ENCODE results near the gene LRRN2. TPM values are rescaled to one million over a fixed set of nuclear protein-coding genes. Genes with fewer than 3 reads are reported as not detected.

The LRRN2 gene
- polyA plus RNA-seq, 1 of the 3 experiments (the other 2 are of a cell fraction) = not detected

DNA sequence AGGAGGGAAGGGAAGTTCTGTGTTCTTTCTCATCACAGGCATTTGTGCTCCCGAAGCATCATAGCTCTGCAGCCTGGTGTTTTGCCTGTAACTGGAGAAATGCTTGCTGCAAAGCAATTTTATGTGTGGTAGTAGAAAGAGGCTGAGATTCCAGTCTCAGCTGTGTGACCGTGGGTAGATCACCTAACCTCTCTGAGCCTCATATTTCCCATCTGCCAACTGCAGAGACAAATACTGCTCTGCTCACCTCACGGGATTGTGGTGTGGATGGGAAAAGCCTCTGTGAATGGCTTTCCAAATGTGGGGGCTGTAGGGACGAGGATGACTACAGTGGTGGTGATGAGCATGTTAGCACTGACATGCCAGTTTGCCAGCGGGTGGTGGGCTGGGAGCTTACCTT, 85.3 kb downstream of the LRRN2 start (continued):
- TF ChIP-seq, protein P1, sequence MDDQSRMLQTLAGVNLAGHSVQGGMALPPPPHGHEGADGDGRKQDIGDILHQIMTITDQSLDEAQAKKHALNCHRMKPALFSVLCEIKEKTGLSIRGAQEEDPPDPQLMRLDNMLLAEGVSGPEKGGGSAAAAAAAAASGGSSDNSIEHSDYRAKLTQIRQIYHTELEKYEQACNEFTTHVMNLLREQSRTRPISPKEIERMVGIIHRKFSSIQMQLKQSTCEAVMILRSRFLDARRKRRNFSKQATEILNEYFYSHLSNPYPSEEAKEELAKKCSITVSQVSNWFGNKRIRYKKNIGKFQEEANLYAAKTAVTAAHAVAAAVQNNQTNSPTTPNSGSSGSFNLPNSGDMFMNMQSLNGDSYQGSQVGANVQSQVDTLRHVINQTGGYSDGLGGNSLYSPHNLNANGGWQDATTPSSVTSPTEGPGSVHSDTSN (IDR thresholded peaks at IDR 0.05) = no peak
- no peak for TF ChIP-seq NRF1 (IDR thresholded peaks at IDR 0.05; ENCODE audit: low read depth, low read length)

DNA sequence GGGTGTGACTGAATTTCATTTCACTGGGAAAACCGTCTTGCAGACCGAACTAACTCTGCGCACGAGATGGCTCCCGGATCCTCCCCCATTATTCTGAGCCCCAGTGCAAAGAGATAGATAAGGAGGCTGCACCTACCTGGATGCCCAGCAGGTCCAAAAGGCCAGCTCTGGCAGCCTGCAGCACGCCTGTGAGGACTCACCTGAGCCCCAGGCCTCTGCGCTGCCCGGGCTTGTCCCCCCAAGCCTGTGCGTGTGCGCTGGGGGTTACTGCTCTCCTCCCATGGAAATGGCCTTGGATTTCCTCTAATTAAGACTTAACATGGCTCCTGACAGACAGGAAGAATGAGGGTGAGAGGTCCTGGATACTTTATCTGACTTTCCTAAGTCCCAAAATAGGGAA, 85.9 kb downstream of the LRRN2 start:
- Histone ChIP-seq H3K4me1 (ENCODE audit: control insufficient read depth in 1 of 2, insufficient read depth in 2 of 2, low read depth in 1 of 2, low read length in 1 of 2) (no peaks in the 10 kb centered on the region), H3K4me2 (no peak overlapping the region), H3K9me2 (no peaks in the 10 kb centered on the region), H3F3A (replicated peaks; ENCODE audit: insufficient read depth) (no peaks in the 10 kb centered on the region), H4K20me1 (ENCODE audit: insufficient read depth) (no peaks in the 10 kb centered on the region), H2AFZ (ENCODE audit: low read depth) (no peak overlapping the region), H3K27ac (ENCODE audit: low read depth in 2 of 2, low read length in 1 of 2) (no peak overlapping the region), H3K36me3 (replicated peaks in 1 of 2; ENCODE audit: control insufficient read depth in 1 of 2, insufficient read depth in 2 of 2, low read length in 1 of 2) (no peaks in the 10 kb centered on the region), H3K4me3 (ENCODE audit: low read depth in 2 of 2, low read length in 1 of 2) (no peak overlapping the region), H3K27me3 (ENCODE audit: insufficient read depth) (no peaks in the 10 kb centered on the region; the same call in 1 of the 2 replicates), H3K9ac (no peak overlapping the region), H3K79me2 (ENCODE audit: insufficient read depth) (no peaks in the 10 kb centered on the region), H3K9me3 (no peaks in the 10 kb centered on the region)
- WGBS (ENCODE audit: low lambda C conversion rate) = 78% methylated on average over 9 of the region's 10 CpGs
- POLR2A ChIA-PET = no interaction called here
- TF ChIP-seq FOXJ3 (CRISPR knock-in tag; IDR thresholded peaks at IDR 0.05) = no peak
- TF ChIP-seq, protein P2, sequence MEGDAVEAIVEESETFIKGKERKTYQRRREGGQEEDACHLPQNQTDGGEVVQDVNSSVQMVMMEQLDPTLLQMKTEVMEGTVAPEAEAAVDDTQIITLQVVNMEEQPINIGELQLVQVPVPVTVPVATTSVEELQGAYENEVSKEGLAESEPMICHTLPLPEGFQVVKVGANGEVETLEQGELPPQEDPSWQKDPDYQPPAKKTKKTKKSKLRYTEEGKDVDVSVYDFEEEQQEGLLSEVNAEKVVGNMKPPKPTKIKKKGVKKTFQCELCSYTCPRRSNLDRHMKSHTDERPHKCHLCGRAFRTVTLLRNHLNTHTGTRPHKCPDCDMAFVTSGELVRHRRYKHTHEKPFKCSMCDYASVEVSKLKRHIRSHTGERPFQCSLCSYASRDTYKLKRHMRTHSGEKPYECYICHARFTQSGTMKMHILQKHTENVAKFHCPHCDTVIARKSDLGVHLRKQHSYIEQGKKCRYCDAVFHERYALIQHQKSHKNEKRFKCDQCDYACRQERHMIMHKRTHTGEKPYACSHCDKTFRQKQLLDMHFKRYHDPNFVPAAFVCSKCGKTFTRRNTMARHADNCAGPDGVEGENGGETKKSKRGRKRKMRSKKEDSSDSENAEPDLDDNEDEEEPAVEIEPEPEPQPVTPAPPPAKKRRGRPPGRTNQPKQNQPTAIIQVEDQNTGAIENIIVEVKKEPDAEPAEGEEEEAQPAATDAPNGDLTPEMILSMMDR (IDR thresholded peaks at IDR 0.05) = no peak
- no peak for TF ChIP-seq RAD21 (IDR thresholded peaks at IDR 0.05; ENCODE audit: low read length)
- TF ChIP-seq POLR2AphosphoS5 (IDR thresholded peaks at IDR 0.05; ENCODE audit: low read depth, low read length) = no peak
- TF ChIP-seq ELF1 (IDR thresholded peaks at IDR 0.05) = no peak
- TF ChIP-seq EP300 (IDR thresholded peaks at IDR 0.05; ENCODE audit: borderline replicate concordance in 1 of 2, low read depth in 1 of 2, low read length in 1 of 2) = no peak
- TF ChIP-seq SIN3A (IDR thresholded peaks at IDR 0.05; ENCODE audit: borderline replicate concordance, low read depth, low read length) = no peak
- no peak for TF ChIP-seq MEF2A (IDR thresholded peaks at IDR 0.05; ENCODE audit: borderline replicate concordance, low read depth)
- TF ChIP-seq NRF1 (IDR thresholded peaks at IDR 0.05; ENCODE audit: low read depth, low read length) = no peak
- TF ChIP-seq NFIC (IDR thresholded peaks at IDR 0.05; ENCODE audit: borderline replicate concordance) = no peak
- TF ChIP-seq, protein P3, sequence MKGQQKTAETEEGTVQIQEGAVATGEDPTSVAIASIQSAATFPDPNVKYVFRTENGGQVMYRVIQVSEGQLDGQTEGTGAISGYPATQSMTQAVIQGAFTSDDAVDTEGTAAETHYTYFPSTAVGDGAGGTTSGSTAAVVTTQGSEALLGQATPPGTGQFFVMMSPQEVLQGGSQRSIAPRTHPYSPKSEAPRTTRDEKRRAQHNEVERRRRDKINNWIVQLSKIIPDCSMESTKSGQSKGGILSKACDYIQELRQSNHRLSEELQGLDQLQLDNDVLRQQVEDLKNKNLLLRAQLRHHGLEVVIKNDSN (IDR thresholded peaks at IDR 0.05; ENCODE audit: borderline replicate concordance, low read depth) = no peak
- TF ChIP-seq TCF12 (IDR thresholded peaks at IDR 0.05) = no peak
- no peak for TF ChIP-seq JUND (IDR thresholded peaks at IDR 0.05)
- TF ChIP-seq FOSL2 (IDR thresholded peaks at IDR 0.05; ENCODE audit: borderline replicate concordance, low read depth) = no peak
- TF ChIP-seq, protein P4, sequence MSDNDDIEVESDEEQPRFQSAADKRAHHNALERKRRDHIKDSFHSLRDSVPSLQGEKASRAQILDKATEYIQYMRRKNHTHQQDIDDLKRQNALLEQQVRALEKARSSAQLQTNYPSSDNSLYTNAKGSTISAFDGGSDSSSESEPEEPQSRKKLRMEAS (IDR thresholded peaks at IDR 0.05; ENCODE audit: low read depth) = no peak
- TF ChIP-seq GABPA (IDR thresholded peaks at IDR 0.05; ENCODE audit: low read depth) = no peak
- TF ChIP-seq YY1 (IDR thresholded peaks at IDR 0.05; ENCODE audit: low read depth) = no peak
- no peak for TF ChIP-seq RXRA (IDR thresholded peaks at IDR 0.05; ENCODE audit: borderline replicate concordance, low read depth)
- CTCF ChIA-PET = interaction anchor here (1.1 to 2.3 kb wide), 3 partner anchors 37 to 208 kb away, joined by 3 to 8 read pairs (median 4); no protein-coding TSS in a partner anchor
- DNase-seq = no peak
